Measurements from ENCODE around the gene PRRT3. TPM values are rescaled to one million over a fixed set of nuclear protein-coding genes. Genes with fewer than 3 reads are reported as not detected.
A peak's percentile ranks its signal among the peaks of the same experiment; 100 is the strongest.
"Not testable (repeated sequence)": the region's sequence is repeated elsewhere in the genome, so short reads cannot be mapped to it uniquely, and the experiment has no call there.

PRRT3 gene
- total RNA-seq, 2 donors from 2014 or later = 1.1 to 1.2 TPM

DNA sequence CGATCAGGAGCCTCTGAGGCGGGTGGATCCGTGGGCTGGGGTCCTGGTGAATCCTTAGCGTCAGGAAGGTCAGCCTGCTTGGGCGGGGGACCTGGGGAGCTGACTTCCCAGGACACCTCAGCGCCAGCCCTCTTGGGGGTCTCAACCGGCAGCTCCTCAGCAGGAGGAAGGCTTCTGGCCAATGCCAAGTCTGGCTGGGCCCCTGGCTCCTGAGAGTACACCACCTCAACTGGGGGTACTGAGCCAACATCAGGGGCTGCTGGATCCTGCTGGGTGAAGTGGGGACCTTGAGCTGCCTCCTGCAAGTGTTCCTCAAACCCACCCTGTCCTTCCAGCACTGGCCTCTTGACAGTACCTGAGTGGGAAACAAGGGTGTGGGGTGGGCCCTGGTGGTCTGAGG, 3.1 kb downstream of the PRRT3 start:
- DNase-seq (no peak), ATAC-seq (no peak)
- intact Hi-C loops (cut with DNase I, micrococcal nuclease) = no loop called here

DNA sequence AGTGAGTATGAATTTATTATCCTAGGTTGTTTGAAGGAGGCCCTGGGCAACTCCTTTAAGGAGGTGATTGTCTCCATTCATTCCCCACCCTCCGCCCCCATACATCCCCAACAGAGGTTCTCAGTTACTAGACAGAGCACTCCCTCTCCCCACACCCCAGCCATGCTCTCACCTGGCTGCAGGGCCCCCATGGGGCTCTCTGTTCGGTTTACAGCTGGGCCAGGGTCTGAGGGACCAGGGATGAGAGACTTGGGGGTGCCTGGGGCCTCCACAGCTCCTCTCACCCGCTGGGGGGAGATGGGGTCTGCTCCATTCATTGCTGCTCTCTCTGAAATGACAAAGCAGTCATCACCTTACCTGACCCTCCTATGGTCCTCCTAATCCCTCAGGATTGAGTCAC, 3.6 kb downstream of the PRRT3 start:
- ATAC-seq (no peak), DNase-seq (no peak)
- intact Hi-C loops (cut with DNase I, micrococcal nuclease) = no loop called here

DNA sequence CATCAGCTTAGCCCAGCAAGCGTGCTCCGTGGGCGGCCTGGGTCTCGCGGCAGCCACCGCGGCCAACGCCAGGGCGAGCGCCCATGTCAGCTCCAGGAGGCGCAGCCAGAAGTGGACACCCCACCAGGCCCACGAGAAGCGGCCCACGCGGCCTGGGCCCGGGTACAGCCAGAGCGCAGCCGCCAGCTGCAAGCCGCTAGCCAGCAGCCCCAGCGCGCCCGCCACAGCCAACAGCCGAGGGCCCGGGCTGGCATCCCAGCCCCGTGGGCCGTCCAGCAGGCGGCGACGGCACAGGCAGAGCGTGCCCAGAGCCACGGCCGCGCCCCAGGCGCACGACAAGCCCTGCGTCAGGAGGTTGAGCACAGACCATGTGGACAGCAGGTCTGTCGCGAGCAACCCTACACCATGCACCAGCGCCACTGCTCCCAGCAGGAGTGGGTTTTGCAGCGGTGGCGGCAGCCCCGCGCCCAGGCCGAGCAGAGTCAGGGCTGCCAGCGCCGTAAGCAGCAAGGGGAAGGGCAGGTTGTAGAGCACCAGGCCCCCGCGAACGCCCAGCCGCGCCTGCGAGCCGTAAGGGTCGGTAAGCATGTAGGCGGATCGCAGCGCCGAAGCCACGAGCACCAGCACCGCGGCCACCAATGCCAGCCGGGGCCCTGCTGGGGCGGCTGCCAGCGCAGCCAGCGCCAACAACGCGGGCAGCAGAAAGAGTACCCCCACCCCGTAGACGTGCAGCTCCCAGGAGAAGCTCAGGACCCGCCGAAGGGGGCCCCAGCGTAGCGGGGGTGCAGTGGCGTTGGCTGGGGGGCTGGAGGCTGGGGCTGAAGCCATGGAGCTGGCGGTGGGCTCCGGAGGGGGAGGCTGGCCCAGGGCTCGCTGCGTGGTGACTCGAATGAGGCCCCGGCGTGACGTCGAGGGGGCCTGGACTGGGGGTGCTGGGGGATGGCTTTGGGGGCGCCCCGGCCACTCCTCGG, 4.9 kb downstream of the PRRT3 start:
- intact Hi-C loops (cut with DNase I, micrococcal nuclease) = no loop called here
- ATAC-seq = peak; percentile 86

DNA sequence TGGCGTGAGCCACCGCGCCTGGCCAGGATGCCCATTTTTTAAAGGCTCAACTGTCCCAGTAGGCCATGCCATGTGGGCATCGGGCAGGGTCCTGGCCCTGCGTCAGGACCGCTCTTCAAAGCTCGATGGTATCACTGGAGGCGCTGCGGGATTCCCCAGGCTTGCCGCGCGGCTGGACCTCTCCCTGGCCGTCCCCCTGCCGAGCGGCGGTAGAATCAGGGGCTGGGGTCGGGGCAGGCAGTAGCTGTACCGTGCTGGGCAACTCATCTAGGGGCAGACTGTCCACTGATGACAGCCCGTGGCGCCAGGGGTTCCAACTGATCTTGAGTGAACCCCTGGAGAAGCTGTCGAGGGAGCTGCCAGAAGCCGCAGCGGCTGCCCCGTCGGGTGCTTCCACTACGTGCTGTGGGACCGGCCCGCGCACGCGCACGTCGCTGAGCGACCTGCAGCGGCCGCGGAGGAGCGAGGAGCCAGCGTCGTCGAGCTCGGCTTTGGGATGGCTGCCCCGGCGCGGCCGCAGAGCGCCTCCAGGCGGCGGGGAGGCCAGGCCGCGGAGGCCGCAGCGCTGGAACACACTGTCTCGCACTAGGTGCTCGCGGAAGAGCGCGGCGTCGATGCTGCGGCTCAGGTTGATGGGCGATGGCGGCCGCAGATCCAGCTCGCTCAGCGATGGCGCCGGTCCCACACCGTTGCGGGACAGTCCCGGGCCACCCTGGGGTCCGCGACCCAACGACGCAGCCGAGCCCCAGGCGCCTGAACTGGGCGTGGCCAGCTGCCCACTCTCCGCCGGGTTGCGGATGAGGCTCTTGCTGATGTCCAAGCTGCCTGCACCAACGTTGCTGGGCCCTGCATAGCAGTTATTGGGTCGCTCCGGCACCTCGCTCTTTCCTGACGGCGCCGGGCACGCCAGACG, 5.8 kb downstream of the PRRT3 start:
- ATAC-seq = peak; percentile 90
- intact Hi-C loops (cut with DNase I, micrococcal nuclease) = no loop called here
- peak; percentile 88 to 90 for DNase-seq

More for the DNA sequence above, 4.9 kb downstream of the PRRT3 start:
- DNase-seq = peak; percentile 78 to 85

GRCh38 chr3:9945358-9945757, 6.8 kb downstream of the PRRT3 start:
- no peak for ATAC-seq
- intact Hi-C loops (cut with DNase I, micrococcal nuclease) = no loop called here
- DNase-seq = no peak

DNA sequence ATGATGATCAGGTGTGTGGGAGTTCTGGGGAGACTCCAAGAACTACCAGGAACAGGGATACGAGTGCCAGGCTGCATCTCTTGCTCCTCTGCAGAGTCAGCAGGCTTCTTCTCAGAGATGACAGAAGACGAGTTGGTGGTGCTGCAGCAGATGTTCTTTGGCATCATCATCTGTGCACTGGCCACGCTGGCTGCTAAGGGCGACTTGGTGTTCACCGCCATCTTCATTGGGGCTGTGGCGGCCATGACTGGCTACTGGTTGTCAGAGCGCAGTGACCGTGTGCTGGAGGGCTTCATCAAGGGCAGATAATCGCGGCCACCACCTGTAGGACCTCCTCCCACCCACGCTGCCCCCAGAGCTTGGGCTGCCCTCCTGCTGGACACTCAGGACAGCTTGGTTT, 7.9 kb downstream of the PRRT3 start:
- ATAC-seq = no peak

GRCh38 chr3:9942934-9943690, 9.1 kb downstream of the PRRT3 start:
- intact Hi-C loops (cut with DNase I, micrococcal nuclease) = no loop called here
- ATAC-seq (no peak), DNase-seq (no peak)

More for the DNA sequence above, 7.9 kb downstream of the PRRT3 start:
- intact Hi-C loops (cut with DNase I, micrococcal nuclease) = no loop called here
- DNase-seq = no peak

GRCh38 chr3:9942164-9942563, 10.0 kb downstream of the PRRT3 start:
- ATAC-seq (no peak), DNase-seq (no peak)
- intact Hi-C loops (cut with DNase I, micrococcal nuclease) = no loop called here

DNA sequence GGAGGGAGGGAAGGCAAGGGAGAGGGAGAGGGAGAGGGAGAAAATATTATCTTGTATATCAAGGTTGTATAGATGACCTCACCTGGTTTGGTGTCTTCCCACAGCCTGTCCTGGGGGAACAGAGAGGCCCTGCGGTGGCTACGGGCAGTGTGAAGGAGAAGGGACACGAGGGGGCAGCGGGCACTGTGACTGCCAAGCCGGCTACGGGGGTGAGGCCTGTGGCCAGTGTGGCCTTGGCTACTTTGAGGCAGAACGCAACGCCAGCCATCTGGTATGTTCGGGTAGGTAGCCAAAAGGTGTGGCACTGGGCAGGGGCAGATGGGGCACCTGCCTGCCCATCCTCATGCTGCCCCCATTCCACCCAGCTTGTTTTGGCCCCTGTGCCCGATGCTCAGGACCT, 11.5 kb downstream of the PRRT3 start:
- DNase-seq (no peak), ATAC-seq (no peak)
- intact Hi-C loops (cut with DNase I, micrococcal nuclease) = no loop called here

- ATAC-seq; DNase-seq; intact Hi-C loops (cut with DNase I, micrococcal nuclease): not testable (repeated sequence)
These were observed 12.3 kb downstream of the PRRT3 start for GRCh38 chr3:9939906-9940305.

- DNase-seq (no peak), ATAC-seq (no peak)
These were observed 13.2 kb downstream of the PRRT3 start for GRCh38 chr3:9938966-9939365.

DNA sequence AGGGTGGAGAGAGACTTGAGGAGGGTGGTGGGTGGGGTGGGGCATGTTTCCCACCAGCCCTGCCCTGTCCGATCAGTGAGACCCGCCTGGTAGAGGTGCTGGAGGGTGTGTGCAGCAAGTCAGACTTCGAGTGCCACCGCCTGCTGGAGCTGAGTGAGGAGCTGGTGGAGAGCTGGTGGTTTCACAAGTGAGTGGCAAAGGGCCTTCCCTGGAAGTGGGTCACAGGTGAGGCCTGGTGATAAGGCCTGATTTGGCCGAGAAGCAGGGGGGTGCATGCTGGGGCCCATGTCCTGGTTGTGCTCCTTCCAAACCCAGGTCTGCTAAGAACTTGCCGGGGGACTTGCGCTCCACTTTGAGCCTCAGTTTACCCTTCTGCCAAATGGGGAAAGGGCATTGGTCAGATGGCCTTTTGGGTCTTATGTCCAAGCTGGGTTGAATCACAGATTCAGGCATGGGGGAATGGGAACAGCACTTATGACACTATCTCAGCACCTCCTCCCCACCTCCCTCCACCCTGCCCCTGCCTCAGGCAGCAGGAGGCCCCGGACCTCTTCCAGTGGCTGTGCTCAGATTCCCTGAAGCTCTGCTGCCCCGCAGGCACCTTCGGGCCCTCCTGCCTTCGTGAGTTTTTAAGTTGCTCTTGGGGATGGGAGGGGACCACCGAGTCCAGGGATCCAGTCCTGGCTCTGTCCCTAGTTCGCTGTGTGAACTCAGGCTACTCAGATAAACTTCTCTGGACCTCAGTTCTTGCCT, 14.5 kb downstream of the PRRT3 start:
- intact Hi-C loops (cut with DNase I, micrococcal nuclease) = no loop called here
- no peak for ATAC-seq

More at GRCh38 chr3:9938966-9939365, 13.2 kb downstream of the PRRT3 start:
- intact Hi-C loops (cut with DNase I, micrococcal nuclease) = no loop called here

GRCh38 chr3:9935966-9936510, 16.2 kb downstream of the PRRT3 start:
- DNase-seq = no peak
- ATAC-seq = no peak
- intact Hi-C loops (cut with DNase I, micrococcal nuclease) = no loop called here

More for the DNA sequence above, 14.5 kb downstream of the PRRT3 start:
- DNase-seq = no peak

DNA sequence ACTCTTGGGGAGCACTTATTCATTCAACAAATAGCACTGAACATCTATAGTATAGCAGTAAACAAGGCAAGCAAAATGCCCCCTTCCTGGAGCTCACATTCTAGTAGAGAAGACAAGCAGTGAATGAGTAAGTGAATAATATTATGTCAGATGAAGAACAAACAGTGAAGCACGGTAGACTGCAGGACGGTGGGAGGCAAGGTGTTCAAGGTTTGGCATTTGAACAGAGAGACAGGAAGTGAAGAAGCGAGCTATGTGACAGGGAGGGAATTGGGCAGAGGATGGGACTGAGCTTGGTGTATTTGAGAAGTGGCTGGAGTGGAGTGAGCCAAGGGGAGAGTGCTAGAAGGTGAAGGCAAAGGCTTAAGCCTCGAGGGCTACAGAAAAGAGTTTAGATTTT, 17.2 kb downstream of the PRRT3 start:
- ATAC-seq = no peak

DNA sequence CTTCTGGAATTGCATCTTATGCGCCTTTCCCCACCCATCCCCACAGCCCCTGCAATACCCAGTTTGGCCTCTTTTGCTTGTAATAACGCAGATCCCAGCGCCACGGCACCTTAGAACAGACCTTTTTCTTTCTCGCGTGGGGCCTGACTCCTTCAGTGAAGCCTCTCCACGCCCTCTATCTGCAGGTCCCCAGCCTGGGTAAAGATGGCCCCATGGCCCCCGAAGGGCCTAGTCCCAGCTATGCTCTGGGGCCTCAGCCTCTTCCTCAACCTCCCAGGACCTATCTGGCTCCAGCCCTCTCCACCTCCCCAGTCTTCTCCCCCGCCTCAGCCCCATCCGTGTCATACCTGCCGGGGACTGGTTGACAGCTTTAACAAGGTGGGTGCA, 18.0 kb downstream of the PRRT3 start:
- ATAC-seq = peak; percentile 4
- peak in 1 of 2 donors; percentile 38 for DNase-seq
- intact Hi-C loops (cut with DNase I, micrococcal nuclease) = no loop called here

More for the DNA sequence above, 17.2 kb downstream of the PRRT3 start:
- DNase-seq = no peak
- intact Hi-C loops (cut with DNase I, micrococcal nuclease) = no loop called here

DNA sequence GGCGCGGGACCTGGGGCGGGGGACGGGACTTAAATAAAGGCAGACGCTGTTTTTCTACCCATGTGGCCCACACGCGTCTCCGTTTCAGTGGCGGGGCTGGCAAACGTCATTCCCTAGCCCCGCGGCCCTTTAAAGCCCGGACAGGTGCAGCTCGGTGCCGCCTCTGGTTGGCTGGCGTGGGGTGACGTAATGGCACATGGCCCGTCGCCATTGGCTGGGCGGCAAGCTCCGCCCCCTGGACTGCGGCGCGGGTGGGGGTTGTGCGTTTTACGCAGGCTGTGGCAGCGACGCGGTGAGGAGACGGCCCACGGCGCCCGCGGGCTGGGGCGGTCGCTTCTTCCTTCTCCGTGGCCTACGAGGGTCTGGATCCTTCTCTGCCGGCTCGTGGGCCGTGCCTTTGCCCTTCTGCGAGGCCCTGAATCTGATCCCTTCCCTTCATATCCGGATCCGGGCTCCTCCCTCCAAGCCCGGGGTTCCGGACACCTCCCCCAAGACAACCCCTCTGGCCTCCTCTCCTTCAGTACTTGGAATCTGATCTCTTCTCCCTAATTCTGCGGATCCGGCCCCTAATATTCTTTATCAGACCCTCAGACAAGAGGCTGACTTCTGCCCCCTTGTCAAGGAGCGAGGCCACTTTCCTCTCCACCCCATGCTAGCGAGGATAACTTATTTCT, 18.5 kb downstream of the PRRT3 start, which contains the start of gene CRELD1:
Gene CRELD1 (plus strand): TSS at position 274 of the 674 bp plus-strand sequence. CDS start 605 bp downstream, outside the sequence.
- intact Hi-C loops (cut with DNase I, micrococcal nuclease) = no loop called here
- ATAC-seq (peak; percentile 90), DNase-seq (peak; percentile 96 to 97)

All from left colon (tissue), 2 donors.